Left kidney (tissue), 2 donors: ENCODE results near the gene PEPD. TPM values are rescaled to one million over a fixed set of nuclear protein-coding genes. Genes with fewer than 3 reads are reported as not detected.
A peak's percentile ranks its signal among the peaks of the same experiment; 100 is the strongest.

Source experiments
- DNase-seq: peaks from one replicate; pipeline ENCODE4 v3.0.0-alpha.2; 2013
- polyA plus RNA-seq: library from polyadenylated mRNA; unstranded; fragments of 120-200 nt; gene quantifications from one replicate; pipeline ENCODE4 v1.2.1, GENCODE V29; 2013; ENCODE audit not compliant: insufficient read length

Gene PEPD
- polyA plus RNA-seq, 1 donor: 123 TPM

GRCh38 chr19:33441277-33441699, 80.3 kb downstream of the PEPD start:
- no peak for DNase-seq

GRCh38 chr19:33440682-33441081, 80.9 kb downstream of the PEPD start:
- DNase-seq: no peak

GRCh38 chr19:33440241-33440640, 81.3 kb downstream of the PEPD start:
- no peak for DNase-seq

- DNase-seq: no peak
Measured at GRCh38 chr19:33438987-33439781, 82.4 kb downstream of the PEPD start.

- DNase-seq: no peak
Measured at GRCh38 chr19:33437821-33438671, 83.5 kb downstream of the PEPD start.

GRCh38 chr19:33437393-33437820, 84.2 kb downstream of the PEPD start:
- DNase-seq: no peak

- no peak for DNase-seq
Measured at GRCh38 chr19:33436360-33437345, 84.9 kb downstream of the PEPD start.

GRCh38 chr19:33435706-33436359, 85.8 kb downstream of the PEPD start:
- no peak for DNase-seq

GRCh38 chr19:33434886-33435705, 86.5 kb downstream of the PEPD start:
- DNase-seq: no peak

GRCh38 chr19:33434069-33434885, 87.3 kb downstream of the PEPD start:
- no peak for DNase-seq

GRCh38 chr19:33432446-33433170, 89.0 kb downstream of the PEPD start:
- DNase-seq: no peak

GRCh38 chr19:33432015-33432414, 89.6 kb downstream of the PEPD start:
- no peak for DNase-seq

- DNase-seq: peak; percentile 65
Measured at GRCh38 chr19:33430674-33431277, 90.8 kb downstream of the PEPD start.

- no peak for DNase-seq
Measured at GRCh38 chr19:33429891-33430673, 91.5 kb downstream of the PEPD start.

- no peak for DNase-seq
Measured at GRCh38 chr19:33428627-33429125, 92.9 kb downstream of the PEPD start.

GRCh38 chr19:33427801-33428626, 93.6 kb downstream of the PEPD start:
- no peak for DNase-seq
